HG03064 (cell line): ENCODE data around the gene TPSAB1.

Experiments used
- ATAC-seq: cut with Tn5 transposase; IDR thresholded peaks from one replicate; pipeline ENCODE4 v1.9.1; 2021; ENCODE audit warnings: low read depth; ENCODE audit not compliant: unreplicated experiment

The TPSAB1 gene

DNA sequence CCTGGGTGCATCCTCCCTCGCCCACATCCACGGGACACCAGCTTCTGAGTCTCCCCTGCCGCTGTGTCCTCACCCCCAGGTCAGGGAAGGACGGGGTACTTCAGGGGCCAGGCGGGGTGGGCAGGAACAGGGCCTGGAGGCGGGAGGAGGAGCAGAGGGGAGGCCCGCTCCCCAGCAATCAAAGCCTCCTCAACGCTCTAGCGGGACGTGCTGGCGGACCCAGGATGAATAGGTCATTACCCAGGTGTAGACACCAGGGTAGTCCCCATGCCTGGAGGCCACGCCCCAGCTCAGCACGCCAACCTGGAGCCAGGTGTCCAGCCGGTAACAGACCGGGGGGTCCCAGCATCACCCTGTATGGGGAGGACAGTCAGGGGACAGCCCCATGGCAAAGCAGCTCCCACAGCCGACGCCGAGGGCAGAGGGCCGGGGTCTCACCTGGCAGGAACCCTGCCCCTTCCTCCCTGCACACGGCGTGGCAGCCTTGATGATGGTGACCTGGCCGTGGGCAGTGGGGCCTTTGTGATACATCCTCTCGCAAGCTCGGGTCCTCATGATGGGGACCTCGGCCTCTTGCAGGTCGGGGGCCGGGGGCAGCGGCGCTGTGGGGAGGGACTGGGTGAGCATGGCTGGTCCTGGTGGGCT lies 39.6 kb downstream of the TPSAB1 start:
- ATAC-seq, result no peak

- ATAC-seq, result no peak
These were observed 40.3 kb downstream of the TPSAB1 start for GRCh38 chr16:1280783-1281182.

- ATAC-seq, result no peak
These were observed 41.0 kb downstream of the TPSAB1 start for GRCh38 chr16:1281517-1281916.

DNA sequence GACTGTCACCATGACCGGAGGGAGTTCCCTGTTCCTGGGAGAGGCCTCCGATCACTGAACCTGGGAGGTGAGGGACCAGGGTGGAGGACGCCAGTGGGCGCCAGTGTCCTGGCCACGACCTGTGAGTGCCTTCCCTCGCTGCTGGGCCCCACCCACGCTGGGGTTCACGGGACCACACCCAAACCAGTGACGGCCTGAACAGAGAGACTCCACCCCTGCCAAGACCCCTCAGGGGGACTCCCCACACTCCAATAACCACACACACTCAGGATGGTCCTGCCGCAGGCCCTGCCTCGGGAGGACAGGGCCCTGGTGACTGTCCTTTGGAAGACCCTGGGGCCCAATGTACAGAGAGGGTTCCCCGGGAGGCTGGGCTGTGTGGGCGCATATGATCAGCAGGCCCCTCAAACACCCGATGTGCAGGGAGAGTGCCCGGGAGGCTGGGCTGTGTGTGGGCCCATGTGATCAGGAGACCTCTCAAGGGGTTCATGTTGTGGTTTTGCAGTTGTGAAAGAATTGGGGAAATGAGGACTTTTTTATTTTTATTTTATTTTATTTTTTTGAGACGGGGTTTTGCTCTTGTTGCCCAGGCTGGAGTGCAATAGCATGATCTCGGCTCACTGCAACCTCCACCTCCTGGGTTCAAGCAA lies 41.9 kb downstream of the TPSAB1 start:
- ATAC-seq, result no peak

- ATAC-seq, result no peak
These were observed 42.8 kb downstream of the TPSAB1 start for GRCh38 chr16:1283296-1283695.

- ATAC-seq, result no peak
These were observed 43.6 kb downstream of the TPSAB1 start for GRCh38 chr16:1283996-1284616.

- no peak for ATAC-seq
These were observed 45.4 kb downstream of the TPSAB1 start for GRCh38 chr16:1285669-1286512.

- ATAC-seq, result no peak
These were observed 46.1 kb downstream of the TPSAB1 start for GRCh38 chr16:1286513-1287094.

DNA sequence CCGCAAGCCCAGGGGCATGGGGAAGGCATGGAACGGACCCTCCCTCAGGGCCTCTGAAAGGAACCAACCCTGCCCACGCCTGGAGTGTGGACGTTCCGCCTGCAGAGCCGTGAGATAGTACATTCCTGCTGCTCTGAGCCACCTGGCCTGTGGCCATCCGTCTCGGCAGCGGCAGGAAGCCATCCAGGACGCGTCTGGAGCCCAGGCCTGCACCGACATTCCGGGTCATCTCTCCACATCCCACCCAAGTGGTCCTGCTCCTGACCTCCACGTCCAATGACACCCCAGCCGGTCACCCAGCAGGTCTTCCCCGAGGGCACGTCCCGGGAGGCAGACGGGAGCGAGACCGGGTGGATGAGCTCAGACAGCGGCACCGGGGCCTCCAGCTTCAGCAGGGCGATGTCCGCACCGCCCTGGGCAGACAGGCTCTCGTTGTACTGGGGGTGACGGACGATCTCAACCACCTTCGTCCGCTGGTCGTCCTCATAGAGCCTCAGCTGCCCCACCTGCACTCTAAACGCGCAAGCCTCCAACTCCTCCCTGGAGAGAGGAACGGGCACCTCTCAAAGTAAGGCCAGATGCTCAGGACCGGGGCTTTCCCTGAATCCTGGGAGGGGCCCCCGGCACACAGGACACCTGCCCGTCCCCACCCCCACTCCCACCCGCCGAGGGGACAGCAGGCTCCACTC lies 47.6 kb downstream of the TPSAB1 start:
- no peak for ATAC-seq

GRCh38 chr16:1288813-1289476 lies 48.4 kb downstream of the TPSAB1 start:
- no peak for ATAC-seq

GRCh38 chr16:1289477-1289866 lies 49.0 kb downstream of the TPSAB1 start:
- ATAC-seq, result no peak

- ATAC-seq, result no peak
These were observed 49.6 kb downstream of the TPSAB1 start for GRCh38 chr16:1290063-1290501.

DNA sequence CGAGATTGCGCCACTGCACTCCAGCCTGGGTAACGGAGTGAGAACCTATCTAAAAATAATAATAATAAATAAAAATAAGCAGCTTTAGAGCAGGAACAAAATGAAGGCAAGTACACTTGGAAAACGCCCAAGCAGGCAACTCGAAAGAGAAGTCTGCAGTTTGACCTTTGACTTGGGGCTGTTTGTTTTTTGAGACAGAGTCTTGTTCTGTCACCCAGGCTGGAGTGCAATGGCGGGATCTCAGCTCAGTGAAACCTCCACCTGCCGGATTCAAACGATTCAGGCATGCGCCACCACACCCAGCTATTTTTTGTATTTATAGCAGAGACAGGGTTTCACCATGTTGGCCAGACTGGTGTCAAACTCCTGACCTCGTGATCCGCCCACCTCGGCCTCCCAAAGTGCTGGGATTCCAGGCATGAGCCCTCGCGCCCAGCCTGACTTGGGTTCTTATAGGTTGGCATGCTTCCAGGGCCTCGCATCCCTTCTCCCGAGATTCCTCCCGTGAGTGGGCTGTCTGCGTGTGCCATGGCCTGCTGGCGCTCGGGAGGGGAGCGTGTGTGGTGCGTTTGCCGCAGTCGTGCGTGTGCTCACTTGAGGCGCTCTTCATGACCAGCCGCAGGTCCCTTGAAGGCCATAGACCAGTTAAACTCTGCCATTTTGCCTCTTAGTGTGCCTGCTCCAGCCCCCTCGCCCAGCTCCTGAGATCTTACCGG lies 50.5 kb downstream of the TPSAB1 start:
- ATAC-seq, result no peak

DNA sequence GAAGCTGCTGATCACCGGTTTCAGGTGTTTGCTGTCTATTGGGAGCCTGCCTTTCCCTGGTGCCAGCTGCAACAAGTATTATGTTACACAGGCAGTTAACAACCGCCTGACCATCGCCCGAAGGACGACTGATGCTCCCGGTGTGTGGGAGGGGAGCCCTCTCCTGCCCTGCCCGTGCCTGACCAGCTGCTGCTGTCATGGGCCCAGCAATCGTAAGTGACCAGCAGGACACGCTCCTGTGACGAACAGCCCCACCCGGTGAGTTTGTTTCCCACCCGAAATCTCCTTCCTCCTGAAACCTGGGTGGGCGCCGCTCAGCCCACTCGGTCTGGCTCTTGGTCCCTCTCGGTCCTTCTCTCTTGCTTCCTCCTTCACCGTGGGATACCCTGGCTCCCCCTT lies 51.1 kb downstream of the TPSAB1 start:
- no peak for ATAC-seq
